VCaP (cell line): ENCODE results near the gene SLC25A34.

ENCODE experiments used
- H3K27ac ChIP-seq: fragments of 450-650 bp; 2 replicates; pipeline ENCODE4 v1.5.1; 2017
- TF ChIP-seq, protein P1 (sequence below): fragments of 450-650 bp; conservative IDR thresholded peaks from 2 replicates; pipeline ENCODE4 v1.5.1; 2017; ENCODE audit warnings: mild to moderate bottlenecking, moderate library complexity

Gene SLC25A34

GRCh38 chr1:15706751-15707150 lies 29.3 kb upstream of the SLC25A34 start:
- TF ChIP-seq, protein P1, sequence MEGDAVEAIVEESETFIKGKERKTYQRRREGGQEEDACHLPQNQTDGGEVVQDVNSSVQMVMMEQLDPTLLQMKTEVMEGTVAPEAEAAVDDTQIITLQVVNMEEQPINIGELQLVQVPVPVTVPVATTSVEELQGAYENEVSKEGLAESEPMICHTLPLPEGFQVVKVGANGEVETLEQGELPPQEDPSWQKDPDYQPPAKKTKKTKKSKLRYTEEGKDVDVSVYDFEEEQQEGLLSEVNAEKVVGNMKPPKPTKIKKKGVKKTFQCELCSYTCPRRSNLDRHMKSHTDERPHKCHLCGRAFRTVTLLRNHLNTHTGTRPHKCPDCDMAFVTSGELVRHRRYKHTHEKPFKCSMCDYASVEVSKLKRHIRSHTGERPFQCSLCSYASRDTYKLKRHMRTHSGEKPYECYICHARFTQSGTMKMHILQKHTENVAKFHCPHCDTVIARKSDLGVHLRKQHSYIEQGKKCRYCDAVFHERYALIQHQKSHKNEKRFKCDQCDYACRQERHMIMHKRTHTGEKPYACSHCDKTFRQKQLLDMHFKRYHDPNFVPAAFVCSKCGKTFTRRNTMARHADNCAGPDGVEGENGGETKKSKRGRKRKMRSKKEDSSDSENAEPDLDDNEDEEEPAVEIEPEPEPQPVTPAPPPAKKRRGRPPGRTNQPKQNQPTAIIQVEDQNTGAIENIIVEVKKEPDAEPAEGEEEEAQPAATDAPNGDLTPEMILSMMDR, result no peak

GRCh38 chr1:15707239-15707925 lies 28.7 kb upstream of the SLC25A34 start:
- H3K27ac ChIP-seq, result no peak overlapping the region

More at GRCh38 chr1:15706751-15707150, 29.3 kb upstream of the SLC25A34 start:
- H3K27ac ChIP-seq, result no peak overlapping the region

DNA sequence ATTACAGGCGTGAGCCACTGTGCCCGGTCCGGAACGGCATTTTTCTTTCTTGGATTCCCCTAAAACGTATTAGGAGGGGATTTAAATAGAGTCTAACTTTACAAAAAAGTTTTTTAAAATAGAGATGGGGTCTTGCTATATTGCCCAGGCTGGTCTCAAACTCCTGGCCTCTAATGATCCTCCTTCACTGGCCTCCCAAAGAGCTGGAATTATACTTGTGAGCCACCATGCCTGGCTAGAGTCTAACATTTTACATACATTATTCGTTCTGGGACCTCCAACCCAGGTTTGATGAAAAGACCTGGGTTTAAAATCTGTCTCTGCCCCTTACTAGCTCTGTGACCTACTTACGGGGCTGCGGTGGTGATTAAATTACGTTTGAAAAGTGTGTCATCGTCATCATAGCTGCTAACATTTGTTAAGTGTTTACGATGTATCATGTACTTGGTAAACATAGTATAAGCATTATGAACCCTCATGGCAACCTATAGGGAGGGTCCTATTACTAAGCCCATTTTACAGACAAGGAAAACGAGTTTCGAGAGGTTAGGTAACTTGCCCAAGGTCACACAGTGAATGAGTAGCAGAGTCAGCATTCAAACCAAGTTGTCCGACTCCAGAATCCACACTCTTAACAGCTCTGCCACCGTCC lies 27.4 kb upstream of the SLC25A34 start:
- H3K27ac ChIP-seq, result no peak overlapping the region
- TF ChIP-seq, protein P1, result no peak

More at GRCh38 chr1:15707239-15707925, 28.7 kb upstream of the SLC25A34 start:
- TF ChIP-seq, protein P1, result no peak

DNA sequence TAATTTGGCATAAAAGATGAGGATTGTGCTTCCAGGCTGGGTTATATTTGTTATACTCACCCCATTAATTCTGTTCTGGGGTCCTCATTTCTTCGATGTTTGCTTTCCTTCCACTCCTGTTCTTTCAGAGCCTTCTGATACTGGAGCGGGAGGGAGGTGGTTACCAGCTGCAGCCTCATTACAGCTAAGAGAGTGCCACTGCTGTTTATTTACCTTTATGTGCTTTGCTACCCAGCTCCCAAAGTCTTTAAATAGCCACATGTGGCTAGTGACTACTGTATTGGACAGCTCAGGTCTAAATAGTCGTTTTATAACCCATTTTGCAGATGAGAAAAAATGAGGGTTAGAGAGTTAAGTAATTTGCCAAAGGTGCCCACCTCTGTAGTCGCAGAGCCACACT lies 26.8 kb upstream of the SLC25A34 start:
- TF ChIP-seq, protein P1, result no peak
- H3K27ac ChIP-seq, result no peak overlapping the region

- H3K27ac ChIP-seq, result no peak overlapping the region
- TF ChIP-seq, protein P1, result no peak
Measured at GRCh38 chr1:15712168-15712567, 23.9 kb upstream of the SLC25A34 start.

DNA sequence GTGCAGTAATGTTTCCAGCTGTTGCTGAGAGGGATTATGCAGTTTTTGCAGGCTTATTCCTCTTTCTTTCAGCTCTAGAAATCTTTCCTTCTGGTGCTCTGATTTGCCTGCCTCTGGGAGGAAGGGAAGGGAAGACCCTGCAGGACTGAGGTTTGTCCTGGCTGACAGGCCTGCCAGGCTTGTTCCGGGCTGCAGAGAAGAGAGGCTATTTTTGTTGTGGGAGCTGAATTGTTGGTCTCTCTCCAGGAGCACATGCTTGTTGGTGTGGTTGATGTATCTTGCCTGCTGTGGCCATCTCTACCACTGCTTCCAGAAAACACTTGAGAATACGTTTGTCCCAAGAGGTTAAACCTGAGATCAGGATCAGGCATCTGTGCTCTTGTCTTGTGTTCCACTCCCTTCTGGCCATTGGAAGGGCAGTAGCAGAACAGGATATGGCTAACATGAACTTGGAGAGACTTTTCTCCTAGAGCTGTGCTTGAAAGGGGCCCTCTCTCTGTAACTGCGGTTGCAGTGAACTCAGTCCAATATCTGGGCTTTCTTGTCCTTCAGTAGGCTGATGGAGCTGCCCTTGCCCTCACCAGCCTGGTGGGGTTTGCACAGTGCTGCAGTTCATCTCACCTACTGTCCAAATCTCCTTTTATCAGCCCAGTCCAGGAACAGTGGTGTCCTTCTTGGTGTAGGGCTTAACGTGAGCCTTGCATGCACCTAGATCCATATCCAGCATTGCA lies 21.5 kb upstream of the SLC25A34 start:
- no peak overlapping the region for H3K27ac ChIP-seq
- TF ChIP-seq, protein P1, result no peak

DNA sequence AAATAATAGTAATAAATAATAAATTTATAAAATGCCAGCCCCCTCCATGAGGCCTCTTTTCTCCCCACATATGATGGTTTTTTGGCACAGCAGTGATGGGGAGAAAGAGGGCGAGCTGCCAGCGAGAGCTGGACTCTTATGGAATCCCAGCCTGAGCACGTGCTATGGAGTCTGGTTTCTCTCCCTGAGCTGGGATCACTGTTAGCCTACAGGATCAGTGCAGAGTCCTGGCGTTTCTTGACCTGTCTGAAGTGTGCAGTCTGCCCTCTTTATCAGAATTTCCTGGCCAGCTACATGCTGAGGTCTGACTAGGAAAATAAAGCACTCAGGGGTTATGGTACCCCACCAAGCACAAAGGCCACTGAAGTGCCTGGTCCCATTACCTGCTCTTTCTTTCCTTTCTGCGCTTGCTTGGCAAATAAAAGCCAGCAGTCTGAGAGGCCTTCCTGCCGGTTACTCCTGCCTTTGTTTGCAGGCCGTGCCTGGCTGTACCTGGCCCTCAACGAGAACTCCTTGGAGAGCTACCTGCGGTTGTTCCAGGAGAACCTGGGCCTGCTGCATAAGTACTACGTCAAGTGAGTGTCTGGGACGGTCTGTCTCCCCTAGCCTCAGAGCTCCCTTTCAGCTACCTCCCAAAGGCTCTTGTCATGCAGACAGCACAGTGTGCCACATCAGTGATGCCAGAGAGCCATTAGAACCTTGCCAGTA lies 18.5 kb upstream of the SLC25A34 start:
- no peak overlapping the region for H3K27ac ChIP-seq
- TF ChIP-seq, protein P1, result no peak
